ENCODE data around the gene SKIL.

DNA sequence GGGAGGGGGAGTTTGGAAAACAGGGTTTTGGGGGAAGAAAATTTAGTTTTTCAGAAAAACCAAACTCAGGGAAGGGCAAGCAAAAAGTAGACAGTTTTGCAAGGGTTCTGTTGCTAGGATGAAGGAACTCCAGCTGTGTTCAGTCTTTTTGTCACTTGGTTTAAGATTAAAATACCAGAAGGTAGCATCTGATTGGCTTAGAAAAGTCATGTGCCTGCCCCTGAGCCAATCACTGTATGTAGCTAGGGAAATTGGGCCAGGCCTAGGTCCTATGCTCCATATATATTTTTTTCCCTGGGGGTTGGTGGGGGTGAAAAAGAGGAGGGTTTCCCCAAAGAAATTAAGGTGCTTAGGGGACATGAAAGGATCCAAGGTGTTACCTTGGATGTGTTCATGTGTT lies 85.4 kb downstream of the SKIL start:
- TF ChIP-seq CTCF (IDR thresholded peaks at IDR 0.05) (no peak), POLR2AphosphoS5 (IDR thresholded peaks at IDR 0.05) (no peak)
